MV-4-11 (cell line): ENCODE data around the gene MGAT3.
"Not testable (repeated sequence)": the region's sequence is repeated elsewhere in the genome, so short reads cannot be mapped to it uniquely, and the experiment has no call there.

Source experiments
- DNase-seq: peaks from one replicate; lab custom pipeline; 2025; lab: John Stamatoyannopoulos, UW

MGAT3 gene

DNA sequence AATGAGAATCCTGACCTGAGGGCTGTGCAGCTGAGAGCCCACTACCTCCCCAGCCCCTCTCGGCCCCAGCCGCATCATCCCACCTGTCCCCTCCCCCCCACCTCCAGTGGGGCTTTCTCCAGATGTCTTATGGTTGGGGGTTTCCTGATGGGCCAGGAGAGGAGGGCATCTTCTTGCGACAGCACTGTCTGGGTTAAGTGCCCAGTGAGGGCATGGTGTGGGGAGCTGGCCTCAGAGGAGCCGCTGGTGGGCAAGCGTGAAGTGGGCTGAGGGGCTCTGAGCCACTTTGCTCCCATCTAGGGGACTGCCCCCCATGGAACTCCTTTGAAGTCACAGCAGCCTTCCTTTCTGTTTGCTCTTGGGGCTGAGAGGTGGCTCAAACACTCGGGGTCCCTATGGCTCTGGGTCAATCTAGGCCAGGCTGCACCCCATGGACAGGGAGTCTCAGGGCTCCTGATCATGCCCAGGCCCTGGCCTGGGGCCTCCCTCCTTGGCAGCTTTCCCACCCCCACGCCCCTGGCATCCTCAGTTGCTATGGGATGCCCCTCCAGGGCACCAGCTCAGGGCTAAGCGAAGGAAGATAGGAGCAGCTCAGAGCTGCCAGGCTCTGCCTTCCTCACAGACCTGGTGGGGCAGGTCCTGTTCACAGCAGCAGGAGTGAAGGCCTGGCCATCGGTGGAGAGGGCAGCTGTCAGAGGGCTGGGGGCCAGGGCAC is 34.3 kb downstream of the MGAT3 start:
- no peak for DNase-seq

DNA sequence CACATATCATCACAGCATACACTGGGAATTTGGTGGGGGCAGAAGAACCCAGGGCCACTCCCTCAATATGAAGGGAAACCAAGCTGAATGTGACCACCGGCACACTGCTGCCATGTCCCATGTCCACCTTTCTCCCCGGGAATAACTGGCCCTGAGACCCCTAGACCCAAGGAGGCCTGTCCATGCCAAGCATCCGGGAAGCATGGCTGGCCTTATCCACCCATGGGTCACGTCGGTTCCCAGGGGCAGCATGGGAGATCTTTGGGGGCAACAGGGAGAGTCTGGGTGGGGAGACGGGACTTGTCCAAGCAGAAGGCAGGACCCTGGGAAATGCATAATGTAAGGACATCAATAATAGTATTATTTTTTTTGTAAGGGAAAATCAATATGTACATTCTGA is 34.9 kb downstream of the MGAT3 start:
- DNase-seq, result no peak

DNA sequence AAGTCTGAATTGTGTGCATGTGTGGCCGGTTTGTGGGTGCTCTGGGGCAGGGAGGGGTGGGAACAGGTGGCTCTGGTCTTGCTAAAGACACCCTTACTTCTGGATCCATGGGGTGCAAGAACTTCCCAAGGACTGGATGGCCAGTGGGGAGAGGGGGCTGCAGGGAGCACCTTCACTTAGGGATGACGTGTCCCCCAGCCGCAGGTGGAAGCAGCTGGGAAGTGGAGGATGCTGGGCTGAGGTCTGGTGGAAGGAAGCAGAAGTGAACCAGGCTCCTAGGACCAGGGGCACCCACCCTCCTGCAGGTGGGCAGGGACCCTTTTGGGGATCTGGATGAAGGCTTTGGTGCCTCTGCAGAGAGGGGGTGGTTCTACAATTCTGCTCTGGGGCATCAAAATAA is 35.4 kb downstream of the MGAT3 start:
- no peak for DNase-seq

DNA sequence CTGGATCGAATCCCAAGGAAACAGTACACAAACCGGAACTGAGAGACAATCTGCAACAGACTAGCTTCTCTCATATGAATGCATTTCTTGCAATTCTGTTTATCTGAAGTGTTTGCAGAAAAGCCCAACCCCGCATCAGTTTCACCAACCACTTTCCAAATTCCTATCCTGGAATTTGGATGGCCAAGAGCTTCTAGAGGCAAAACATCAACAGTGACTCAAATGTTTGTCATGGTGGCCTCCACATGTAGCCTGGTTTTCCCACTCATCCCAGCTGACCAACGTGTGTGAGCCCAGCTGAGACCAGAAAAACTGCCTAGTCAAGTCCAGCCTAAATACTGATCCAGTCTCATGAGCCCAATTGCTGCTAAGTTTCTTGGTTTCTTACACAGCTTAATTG is 36.9 kb downstream of the MGAT3 start:
- no peak for DNase-seq

DNA sequence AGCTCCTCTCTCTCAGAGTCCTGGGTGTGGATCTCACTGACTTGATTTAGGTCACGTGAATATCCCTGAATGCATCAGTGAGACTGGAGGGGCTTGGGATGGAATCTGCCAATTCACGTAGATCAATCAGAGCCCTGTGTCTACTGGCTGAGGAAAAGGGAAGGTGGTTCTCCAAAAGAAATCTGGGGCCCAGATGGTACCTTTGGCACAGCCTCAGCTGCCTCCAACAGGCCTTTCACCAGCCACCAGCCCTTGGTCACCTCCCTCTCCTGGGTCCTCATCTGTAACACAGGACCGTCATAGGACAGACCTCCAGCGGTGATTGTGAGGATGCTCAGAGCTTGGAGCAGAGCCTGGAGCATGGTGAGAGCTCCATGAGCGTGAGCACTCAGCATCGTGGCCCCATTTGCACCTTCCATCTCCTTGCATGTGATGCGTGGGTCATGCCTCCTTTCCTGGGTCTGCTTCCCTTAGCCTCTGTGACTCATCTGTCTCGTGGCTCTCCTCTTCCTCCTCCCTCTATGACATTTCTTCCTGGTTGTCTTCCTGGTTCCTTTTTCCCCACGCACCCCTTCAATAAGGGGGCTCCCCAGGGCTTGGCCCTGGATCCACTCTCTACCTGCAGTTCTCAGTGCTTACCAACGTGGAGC is 37.8 kb downstream of the MGAT3 start:
- peak; percentile 55 for DNase-seq

DNA sequence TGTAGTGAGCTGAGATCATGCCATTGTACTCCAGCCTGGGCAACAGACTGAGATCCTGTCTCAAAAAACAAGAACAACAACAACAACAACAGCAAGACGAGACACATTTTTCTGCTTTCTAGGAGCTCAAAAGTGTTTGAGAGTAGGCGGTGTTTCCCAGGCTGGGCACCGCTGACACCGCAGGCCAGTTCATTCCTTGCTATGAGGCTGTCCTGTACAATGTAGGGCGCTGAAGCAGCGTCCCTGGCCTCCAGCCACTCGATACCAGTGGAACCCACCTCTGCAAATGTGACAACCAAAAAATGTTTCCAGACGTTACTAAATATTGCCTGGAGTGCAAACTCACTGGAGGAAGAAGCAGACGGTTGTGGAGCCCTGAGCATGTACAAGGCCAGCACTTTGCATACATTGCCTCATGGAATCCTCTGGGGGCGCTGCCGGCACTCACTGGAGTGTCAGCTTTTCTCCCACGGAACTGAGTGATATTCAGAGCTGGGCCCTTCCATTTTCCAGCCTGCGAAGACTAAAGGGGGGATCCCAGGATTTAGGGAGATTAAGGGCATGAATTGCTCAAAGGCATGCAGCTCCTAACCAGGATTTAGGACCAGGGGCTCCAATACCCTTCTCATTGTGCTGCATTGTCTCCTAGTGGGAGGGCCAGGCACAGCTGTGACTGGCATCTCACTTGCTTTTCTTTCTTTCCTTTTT is 39.5 kb downstream of the MGAT3 start:
- DNase-seq, result peak; percentile 74

DNA sequence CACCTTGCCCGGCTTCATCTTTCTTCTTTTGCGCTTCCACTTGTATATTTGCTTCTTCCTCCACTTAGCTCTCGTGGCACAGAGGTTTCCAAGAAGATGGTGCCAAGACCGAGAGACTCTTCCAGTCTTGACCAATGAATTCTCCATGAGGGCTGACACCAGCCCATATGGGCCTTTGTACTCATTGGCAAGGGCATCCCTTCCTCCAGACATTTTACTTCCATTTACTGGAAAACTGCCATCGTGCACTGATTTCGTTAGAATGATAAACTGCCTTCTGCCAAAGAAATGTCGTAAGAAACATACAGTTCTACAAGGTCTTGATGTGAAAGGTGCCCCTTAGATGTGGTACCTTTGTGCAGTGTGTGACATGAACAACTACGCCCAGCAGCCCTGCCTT is 40.6 kb downstream of the MGAT3 start:
- no peak for DNase-seq

DNA sequence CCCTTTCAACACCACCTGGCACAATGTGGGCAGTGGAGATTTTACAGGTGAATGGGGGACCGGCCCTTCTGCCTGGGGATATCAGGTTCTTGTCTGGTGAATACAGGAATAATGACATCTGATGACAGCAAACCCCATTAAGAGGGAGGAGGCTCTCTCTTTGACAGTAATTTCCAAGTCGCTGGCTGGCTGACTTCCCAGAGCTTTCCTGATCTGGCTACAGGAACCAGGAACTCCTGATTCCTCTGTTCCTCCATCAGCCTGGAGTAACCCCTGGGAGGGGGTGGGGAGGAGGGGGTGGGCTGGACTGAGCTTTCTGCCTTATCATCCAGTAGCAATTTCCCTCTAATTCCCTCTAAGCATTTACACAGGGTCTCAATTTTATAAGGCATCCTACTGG is 41.6 kb downstream of the MGAT3 start:
- no peak for DNase-seq

DNA sequence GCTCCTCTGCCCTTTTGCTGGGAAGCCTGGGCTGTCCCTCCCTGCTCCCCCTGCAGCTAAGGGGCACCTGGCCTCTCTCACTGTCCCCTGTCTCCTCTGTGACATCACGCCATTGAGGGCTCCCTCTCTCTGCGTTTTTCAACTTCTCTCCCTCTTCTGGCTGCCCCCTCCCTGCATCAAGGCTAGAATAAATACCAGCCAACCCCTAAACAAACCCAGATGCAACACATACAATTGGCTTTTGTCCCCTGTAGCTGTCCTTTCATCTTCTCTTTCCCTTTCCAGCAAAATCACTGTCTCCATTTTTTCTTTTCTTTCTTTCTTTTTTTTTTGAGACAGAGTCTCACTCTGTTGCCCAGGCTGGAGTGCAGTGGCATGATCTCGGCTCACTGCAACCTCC is 42.0 kb downstream of the MGAT3 start:
- DNase-seq, result no peak

DNA sequence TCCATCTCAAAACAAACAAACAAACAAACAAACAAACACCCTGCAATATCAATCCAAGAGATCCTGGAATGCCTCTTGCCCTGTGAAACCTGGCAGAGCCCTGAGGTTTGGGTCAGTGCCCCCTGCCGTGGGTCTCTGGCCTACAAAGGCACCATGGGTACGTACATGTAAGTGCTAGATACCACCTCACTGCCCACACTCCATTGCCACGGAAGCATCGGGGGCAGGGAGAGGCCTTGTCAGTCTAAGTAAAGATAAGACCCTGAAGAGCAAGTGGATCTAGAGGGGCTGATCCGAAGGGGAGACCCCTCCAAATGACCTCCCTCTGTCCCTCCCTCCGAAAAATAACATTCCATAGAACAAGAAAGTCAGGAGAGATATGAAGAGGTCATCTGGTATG is 43.3 kb downstream of the MGAT3 start:
- no peak for DNase-seq

DNA sequence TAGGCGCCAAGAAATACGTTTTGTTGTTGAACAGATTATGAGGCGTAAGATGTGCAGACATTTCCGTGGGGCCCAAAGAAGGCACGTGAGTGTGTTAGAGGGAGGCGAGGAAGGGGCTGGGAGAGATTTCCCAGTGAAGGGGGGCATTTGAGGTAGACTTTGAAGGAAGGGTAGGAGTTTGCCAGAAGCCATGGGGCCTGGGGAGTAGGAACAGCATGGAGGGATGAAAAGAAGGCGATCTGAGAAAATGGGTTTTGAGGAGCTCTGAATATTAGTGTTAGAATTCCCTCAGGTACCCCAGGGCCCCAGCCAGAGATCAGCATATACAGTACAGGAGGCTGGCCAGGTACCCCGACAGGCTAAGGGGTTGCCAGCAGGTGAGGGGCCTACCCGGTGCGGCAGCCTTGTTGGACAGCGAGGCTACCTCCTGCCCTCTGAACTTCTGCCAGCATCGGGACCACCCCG is 44.9 kb downstream of the MGAT3 start:
- no peak for DNase-seq

DNA sequence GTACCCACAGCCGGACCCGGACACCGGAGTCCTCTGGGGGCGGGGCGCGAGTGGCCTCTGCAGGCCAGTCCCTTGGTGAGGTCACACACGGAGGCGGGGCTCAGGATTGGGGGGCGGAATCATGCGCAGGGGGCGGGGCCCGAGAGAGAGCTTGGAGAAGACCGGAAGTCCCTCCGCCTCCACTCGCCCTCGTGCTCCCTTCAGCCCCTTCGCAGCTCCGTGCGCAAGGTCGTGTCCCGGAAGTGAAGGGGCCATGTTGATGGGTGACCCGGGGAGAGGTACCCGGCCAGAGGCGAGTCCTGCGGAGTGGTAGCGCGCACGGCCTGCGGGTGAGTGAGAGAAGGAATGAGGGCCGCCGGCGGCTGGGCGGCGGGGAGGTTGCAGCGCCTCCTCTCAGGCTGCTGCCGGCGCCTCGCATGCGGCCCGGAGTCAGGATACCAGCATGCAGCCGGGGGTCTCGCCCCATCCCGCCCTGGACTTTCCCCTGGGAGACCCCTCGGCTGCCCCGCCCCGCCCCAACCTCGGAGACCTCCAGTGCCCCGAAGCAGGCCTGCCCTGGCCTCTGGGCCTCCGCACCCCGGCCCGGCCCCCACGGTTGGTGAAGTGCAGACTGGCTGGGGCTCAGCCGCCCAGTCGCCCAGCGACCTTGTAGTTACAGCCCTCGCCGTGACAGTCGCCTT is 45.4 kb downstream of the MGAT3 start, which contains the start of gene MIEF1:
Gene MIEF1, plus strand, starts transcription at position 182 of the 680 bp plus-strand sequence. CDS start 9,005 bp downstream, outside the sequence.
- peak; percentile 94 for DNase-seq

DNA sequence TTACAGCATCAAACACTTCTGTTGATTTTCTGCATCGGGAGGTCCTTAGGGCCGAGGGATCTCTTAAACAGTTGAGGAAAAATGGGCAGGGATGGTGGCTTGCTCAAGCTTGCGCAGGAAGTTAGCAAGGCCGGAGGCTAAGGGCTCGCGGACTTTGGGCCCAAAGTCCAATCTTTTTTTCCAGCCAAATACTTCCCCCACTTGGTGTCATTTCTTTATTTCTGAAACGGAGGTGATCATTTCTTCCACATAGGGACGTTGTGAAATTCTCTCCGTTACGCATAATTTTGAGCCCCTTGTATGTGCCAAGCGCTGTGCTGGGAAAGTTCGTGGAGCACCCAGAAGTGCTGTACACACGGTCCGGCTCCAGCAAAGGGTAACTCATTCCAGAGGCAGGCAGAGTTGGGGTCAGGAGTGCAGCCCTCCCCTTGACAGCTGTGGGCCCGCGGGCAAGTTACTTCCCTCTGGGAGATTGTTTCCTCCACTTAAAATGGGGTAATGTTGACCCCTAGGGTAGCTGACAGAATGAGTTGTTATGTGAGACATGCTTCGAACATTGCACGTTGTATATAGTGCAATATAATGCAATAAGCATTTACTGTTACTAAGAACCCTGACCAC is 46.1 kb downstream of the MGAT3 start:
- DNase-seq, result peak; percentile 64

DNA sequence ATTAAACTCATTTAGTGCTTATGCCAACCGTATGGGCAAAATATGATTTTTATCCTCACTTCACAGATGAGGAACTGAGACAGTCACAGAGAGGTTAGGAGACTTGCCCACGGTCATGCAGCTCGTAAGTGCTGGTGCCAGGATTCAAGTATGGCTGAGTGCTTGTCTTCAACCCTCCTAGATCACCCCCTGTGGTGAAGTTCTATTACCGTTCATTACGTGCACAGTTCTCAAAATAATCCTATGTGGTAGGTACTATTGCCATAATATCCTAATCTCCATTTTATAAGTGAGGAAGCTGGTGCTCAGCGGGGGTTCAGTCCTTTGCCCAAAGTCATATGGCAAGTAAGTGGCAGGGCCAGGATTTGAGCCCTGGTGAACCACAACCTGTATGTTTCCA is 46.8 kb downstream of the MGAT3 start:
- DNase-seq, result peak; percentile 37

DNA sequence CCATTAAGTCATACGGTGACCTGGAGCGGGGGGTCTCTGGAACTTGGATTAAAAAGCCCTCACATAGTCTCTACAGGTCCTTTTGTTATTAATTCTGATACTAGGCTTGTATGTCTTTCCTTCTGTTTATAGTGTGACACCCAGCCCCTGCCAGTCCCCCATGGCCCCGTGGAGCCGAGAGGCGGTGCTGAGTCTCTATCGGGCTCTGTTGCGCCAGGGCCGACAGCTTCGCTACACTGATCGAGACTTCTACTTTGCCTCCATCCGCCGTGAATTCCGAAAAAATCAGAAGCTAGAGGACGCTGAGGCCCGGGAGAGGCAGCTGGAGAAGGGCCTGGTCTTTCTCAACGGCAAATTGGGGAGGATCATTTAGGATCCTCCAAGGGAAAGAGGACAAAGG is 47.3 kb downstream of the MGAT3 start:
- DNase-seq, result no peak

DNA sequence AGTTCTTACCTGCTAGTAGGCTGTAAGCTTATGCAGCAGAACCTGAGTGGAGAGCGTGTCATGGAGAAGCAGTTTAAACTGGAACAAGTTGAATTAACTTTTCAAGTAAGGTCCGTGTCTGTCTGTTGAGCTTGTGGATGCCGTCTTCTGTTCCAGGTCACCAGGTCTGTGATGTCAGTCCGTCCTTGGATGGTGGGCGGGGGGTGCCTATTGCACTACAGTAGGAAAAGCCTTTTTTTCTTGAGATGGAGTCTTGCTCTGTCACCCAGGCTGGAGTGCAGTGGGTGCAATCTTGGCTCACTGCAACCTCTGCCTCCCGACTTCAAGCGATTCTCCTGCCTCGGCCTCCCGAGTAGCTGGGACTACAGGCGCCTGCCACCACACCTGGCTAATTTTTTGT is 50.2 kb downstream of the MGAT3 start:
- not testable (repeated sequence) for DNase-seq

DNA sequence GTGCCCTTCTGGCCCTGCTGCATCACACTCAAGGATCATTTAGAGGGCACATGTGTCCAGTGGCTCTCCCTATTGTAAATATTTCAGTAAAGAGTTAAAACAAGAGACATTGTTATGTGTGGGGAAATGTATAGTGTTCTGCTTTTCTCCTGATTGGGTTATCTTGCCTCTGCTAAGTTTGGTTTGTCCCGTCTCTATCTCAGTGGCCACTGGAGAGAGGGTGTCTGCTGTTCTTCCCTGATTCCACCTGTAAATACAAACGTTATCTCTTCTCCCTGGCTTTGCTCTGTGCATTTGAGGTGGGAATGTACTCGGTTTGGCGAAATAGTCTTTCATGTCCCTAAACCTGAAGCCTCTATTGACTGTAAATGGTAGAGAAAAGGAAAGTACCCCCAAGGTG is 51.6 kb downstream of the MGAT3 start:
- no peak for DNase-seq

DNA sequence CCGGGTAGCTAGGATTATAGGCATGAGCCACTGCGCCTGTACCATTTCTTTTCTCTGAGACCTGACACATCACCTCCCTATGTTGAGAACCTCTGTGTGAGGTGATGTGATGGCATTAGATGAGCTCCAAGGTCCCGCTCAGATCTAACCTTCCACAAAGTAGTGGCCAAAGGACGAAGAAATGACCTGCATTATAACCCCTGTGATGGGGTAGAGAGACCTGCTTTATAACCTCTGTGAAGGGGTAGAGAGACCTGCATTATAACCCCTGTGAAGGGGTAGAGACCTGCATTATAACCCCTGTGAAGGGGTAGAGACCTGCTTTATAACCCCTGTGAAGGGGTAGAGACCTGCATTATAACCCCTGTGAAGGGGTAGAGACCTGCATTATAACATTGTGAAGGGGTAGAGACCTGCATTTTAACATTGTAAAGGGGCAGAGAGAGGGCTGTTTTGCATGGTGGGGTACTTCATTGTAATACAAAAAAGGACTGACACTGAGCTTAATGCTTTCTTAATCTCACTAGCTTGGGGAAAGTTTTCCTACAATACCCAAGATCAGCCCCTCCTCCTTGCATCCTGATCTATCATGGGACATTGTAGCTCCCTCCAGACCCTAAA is 53.8 kb downstream of the MGAT3 start:
- no peak for DNase-seq

DNA sequence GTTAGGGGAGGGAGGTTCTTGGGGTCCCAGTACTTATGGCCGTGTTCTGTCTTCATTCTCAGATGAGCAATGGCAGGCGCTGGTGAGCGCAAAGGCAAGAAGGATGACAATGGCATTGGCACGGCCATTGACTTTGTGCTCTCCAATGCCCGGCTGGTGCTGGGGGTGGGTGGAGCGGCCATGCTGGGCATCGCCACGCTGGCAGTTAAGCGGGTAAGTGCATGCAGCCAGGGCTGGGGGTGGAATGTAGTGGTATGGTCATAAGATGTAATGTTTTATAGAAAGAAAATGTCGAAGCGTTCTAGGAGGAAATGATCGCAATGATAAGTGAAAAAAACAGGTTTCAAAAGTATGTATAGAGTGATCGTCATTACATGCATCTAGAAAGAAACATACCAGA is 54.4 kb downstream of the MGAT3 start:
- DNase-seq, result no peak

DNA sequence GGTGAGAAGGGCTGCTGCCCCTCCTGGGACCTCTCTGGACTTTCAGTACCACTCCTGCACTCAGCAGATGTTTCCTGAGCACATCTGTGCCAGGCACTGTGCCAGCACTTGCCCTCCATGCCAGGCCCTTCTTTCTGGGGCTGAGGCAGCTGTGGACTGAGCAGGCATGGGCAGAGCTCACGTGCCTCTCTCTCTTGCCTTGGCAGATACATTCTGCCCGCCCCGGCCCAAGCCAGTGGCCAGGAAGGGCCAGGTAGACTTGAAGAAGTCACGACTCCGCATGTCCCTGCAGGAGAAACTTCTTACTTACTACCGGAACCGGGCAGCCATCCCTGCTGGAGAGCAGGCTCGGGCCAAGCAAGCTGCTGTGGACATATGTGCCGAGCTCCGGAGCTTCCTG is 55.2 kb downstream of the MGAT3 start:
- no peak for DNase-seq

DNA sequence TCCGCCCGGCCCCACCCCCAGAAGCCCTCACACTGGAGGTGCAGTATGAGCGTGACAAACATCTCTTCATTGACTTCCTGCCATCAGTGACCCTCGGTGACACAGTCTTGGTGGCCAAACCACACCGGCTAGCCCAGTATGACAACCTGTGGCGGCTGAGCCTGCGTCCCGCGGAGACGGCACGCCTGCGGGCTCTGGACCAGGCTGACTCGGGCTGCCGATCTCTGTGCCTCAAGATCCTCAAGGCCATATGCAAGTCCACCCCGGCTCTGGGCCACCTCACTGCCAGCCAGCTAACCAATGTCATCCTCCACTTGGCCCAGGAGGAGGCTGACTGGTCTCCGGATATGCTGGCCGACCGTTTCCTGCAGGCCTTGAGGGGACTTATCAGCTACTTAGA is 57.0 kb downstream of the MGAT3 start:
- no peak for DNase-seq
